Measurements from ENCODE around the gene KLHL2.
"Not testable (repeated sequence)": the region's sequence is repeated elsewhere in the genome, so short reads cannot be mapped to it uniquely, and the experiment has no call there.

KLHL2 gene

DNA sequence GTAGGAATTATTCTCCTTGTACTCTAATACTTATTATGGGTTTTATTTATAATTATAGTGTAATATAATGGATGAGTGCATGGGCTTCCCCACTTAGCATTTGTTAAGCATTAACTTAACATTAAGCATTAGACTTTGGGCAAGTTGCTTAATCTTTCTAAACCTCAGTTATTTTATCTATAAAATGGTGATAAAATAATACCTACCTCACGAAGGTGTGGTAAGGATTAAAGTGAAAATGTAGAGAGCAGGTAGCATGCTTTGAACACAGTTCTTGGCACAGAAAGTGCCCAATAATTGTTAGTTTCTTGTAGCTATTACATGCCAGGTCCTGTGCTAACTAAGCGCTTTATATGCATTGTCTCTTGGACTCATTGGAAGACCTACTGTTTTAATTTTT lies 122.7 kb downstream of the KLHL2 start:
- DNase-seq (ENCODE audit: low read depth in 2 of 2), result no peak

DNA sequence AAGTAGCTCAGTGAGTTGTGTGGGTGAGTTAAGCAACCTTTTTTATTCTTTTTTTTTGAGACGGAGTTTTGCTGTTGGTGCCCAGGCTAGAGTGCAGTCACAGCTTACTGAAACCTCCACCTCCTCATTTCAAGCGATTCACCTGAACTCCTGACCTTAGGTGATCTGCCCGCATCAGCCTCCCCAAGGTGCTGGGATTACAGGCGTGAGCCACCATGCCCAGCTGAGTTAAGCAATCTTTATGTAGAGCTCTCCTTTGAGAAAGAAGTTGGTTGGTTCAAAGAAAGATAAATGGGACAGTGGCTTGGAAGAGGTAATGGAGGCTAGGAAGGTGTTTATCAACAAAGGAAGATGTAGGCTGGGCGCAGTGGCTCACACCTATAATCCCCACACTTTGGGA lies 123.3 kb downstream of the KLHL2 start:
- DNase-seq (ENCODE audit: low read depth in 2 of 2), result no peak

DNA sequence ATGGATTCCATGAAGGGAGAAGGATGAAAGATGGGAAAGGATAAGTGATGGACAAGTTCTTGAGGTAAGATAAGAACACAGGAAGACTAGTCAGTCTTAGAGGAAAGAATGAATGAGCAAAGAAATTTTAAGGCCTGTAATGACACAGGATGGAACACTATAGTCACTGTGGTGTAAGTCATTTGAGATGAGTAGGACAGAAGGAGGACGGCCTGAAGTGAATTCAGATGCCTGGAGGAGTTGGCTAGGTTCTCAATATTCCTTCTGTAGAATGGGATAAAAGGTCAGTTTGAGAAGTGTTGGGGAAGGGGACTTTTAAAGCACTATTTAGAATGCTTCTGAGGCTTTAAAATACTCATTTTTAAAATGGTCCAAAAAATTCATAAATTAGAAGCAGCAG lies 124.0 kb downstream of the KLHL2 start:
- DNase-seq (ENCODE audit: low read depth in 2 of 2), result no peak

DNA sequence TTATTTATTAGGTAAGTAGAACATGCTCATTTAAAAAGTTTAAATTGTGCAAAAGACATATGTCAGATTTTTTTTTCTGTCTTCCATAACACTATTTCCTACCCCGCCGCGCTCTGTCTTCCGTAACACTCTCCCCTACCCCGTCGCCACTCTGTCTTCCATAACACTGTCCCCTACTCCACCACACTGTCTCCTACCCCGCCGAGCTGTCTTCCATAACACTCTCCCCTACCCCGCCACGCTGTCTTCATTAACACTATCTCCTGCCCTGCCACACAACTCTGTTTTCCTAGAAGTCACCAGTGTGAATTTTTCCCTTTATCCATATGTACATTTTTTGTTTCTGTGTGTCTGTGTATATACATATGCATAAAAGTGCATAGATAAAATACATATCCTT lies 124.5 kb downstream of the KLHL2 start:
- DNase-seq (ENCODE audit: low read depth in 2 of 2), result no peak

GRCh38 chr4:165332502-165332901 lies 125.1 kb downstream of the KLHL2 start:
- DNase-seq (ENCODE audit: low read depth in 2 of 2), result no peak

GRCh38 chr4:165335163-165335703 lies 127.9 kb downstream of the KLHL2 start:
- DNase-seq (ENCODE audit: low read depth in 2 of 2), result no peak

- DNase-seq (ENCODE audit: low read depth in 2 of 2), result no peak
Observed at GRCh38 chr4:165336743-165337142, 129.4 kb downstream of the KLHL2 start.

- DNase-seq (ENCODE audit: low read depth in 2 of 2), result not testable (repeated sequence)
Observed at GRCh38 chr4:165342340-165342739, 135.0 kb downstream of the KLHL2 start.

DNA sequence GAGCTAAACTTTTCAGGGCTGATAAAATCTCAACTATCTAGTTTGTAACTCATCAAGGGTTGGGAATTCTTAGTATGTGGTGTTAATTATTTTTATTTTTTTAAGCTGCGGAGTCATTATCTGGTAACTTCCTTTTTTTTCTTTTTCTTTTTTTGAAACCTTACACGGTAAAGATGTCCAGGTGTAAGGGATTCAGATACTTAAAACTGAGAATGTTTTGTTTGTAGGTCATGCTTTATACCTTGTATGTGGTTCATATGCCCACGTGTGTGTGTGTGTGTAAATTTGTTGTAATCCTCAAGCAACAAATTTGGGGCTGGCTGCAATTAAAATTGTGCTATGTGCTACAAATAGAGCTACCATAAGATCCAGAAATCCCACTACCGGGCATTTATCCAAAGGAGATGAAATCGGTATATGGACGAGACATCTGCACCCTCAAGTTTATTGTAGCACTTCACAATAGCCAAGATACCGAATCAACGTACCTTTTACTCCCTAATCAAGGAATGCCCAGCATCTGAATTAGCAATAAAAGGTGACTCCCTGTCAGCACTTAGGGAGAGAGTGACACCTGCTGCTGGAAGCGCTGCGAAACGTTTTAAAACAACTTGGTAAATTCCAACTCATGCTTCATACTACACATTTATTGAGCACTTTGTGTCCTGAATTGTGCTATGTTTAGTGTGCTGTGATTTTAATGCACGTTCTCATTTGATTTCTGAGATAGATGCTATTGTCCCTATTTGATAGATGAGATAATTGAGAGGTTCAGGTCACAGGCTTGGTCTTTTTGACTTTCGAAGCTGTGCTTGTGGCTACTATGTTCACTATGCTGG lies 136.2 kb downstream of the KLHL2 start:
- DNase-seq (ENCODE audit: low read depth in 2 of 2), result no peak

DNA sequence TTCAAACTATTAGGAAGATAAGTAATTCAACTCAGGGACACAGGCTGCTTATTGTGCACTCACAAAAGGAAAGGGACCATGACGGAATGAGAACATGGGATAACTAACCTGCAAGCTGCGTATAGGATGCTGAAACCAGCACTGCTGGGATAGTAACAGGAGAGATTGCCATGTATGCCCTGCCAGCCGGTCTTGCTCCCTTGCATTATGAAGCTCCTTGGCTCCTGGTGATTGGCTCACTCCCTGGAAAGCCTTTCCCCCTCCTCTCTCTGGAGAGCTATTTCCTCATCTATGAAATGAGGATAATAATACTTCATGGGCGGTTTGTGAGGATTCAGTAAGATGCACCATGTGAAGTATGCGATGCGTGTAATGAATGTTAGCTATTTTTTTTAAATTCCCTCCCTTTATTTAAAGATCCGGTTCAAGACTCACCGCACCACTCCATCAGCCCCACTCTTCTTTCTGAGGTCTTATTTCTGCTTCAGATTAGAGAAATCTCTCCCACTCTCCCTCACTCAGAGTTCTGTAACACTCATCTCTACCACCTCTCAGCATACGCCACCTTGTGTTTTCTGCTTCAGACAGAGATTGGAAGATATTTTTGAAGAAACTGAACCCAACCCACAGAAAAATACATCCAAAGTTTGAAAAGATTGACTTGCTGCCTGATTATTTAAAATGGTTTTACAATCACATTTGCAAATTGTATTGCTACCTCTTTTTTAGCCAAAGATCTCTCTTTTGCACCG lies 138.5 kb downstream of the KLHL2 start:
- no peak for DNase-seq (ENCODE audit: low read depth in 2 of 2)

GRCh38 chr4:165347647-165348569 lies 140.5 kb downstream of the KLHL2 start:
- DNase-seq (ENCODE audit: low read depth in 2 of 2), result no peak

DNA sequence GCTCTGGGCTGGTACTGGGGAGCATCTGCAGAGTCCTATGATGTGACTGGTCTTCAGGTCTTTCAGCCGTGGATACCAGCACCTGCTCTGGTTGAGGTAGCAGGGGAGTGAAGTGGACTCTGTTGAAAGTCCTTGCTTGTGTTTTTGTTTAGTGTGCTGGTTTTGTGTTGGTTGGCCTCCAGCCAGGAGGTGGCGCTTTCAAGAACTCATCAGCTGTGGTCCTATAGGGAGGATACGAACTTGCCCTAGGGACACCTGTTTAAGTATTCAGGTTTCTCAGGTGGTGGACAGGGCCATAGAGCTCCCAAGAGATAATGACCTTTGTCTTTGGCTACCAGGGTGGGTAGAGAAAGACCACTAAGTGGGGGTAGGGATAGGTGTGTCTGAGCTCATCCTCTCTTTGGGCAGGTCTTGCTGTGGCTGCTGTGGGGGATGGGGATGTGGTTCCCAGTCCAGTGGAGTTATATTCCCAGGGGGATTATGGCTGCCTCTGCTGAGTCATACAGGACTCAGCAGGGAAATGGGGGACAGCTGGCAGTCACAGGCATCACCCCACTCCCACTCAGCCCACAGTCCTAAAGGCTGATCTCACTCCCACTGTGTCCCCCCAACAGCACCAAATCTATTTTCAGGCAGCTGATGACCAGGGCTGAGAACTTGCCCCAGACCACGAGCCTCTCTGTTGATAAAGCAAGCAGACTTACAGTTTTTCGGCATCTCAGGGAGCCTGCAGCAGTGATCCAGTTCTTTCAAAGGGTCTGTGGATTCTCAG lies 144.2 kb downstream of the KLHL2 start:
- DNase-seq (ENCODE audit: low read depth in 2 of 2), result no peak

GRCh38 chr4:165355900-165356300 lies 148.5 kb downstream of the KLHL2 start:
- DNase-seq (ENCODE audit: low read depth in 2 of 2), result no peak

- DNase-seq (ENCODE audit: low read depth in 2 of 2), result no peak
Observed at GRCh38 chr4:165359506-165359905, 152.1 kb downstream of the KLHL2 start.

- DNase-seq (ENCODE audit: low read depth in 2 of 2), result no peak
Observed at GRCh38 chr4:165360041-165360695, 152.8 kb downstream of the KLHL2 start.

DNA sequence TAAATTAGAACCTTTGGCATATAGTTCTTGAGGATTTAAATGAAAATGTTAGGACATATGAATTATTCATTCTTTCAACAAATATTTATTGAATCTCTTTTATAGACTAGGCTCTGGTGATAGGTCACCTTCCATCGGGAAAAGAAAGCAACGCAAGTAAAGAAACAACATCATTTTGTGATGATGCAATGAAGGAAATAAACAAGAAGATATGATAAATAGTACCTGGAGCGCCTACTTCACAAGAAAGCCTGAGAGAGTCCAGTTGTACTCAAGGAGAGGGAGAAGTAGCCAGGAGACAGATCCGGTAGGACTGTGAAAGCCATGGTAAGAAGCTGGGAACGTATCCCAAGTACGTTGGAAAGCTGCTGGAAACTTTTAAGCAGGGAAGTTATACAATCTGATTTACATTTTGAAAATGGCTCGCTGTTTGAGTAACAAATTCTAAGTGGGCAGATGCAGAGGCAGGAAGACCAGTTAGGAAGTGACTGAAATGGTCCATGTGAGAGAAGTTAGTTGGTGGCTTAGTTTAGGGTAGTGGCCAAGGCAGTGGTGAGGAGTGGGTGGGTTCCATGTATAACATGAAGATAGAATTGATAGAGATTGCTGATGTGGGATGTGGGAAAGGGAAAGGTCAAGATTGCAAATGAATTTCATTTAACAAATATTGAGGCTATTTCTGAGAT lies 153.8 kb downstream of the KLHL2 start:
- no peak for DNase-seq (ENCODE audit: low read depth in 2 of 2)

DNA sequence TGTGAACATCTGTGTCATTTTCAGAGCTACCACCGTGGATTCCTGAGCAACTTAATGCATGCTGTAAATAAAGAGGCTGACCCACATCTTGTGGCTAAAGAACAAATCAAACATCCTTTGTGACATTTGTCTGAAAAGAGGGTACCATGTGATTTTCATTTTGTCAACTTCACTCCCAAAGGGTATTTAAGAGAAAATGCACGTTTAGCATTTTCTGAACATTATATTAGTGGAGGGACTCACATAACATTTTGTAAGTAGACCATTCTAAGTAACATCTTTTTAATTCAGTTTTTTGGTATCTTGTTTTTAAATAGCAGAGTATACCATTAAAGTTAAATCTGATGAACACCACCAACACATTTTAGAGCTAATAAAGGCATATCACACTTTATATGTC lies 154.4 kb downstream of the KLHL2 start:
- DNase-seq (ENCODE audit: low read depth in 2 of 2), result no peak

- no peak for DNase-seq (ENCODE audit: low read depth in 2 of 2)
Observed at GRCh38 chr4:165364452-165365080, 157.2 kb downstream of the KLHL2 start.

- DNase-seq (ENCODE audit: low read depth in 2 of 2), result no peak
Observed at GRCh38 chr4:165367040-165367439, 159.7 kb downstream of the KLHL2 start.
